ENCODE measurements around the gene COG5. TPM values are rescaled to one million over a fixed set of nuclear protein-coding genes. Genes with fewer than 3 reads are reported as not detected.

COG5 gene
- total and polyA plus RNA-seq, 2 of the 4 experiments (the other 2 are of a cell fraction) = 18.5 to 27.4 TPM

DNA sequence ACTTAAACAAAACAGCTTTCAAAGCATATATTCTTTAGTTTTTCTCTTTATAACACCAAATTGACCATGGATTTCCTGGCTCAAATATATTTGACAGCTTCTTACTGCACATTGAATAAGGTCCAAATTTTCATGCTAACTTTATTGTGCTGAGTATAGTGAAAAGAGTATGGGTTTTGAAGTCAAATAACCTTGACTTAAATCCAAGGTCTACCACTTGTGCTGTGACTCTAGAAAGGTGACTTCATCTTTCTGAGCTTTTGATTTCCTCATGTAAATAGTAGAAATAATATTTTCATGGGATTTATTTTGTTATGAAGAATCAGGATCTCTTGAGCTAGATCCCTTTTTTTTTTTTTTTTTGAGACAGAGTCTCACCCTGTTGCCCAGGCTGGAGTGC is 233.2 kb downstream of the COG5 start:
- Histone ChIP-seq H2AFZ (replicated peaks; ENCODE audit: low read length, poor library complexity) (no peak overlapping the region), H3K56ac (ENCODE audit: extremely low read depth, insufficient read depth, low read length) (no peak overlapping the region), H4K5ac (ENCODE audit: low read depth, low read length) (no peak overlapping the region), H4K8ac (ENCODE audit: low read depth in 2 of 2, low read length in 2 of 2) (no peak overlapping the region), H2BK20ac (ENCODE audit: low read depth, low read length) (no peak overlapping the region), H3K18ac (ENCODE audit: low read depth, low read length) (no peak overlapping the region), H3K27me3 (ENCODE audit: control insufficient read depth, insufficient read depth, low read length) (no peaks in the 10 kb centered on the region), H2BK120ac (ENCODE audit: low read depth, low read length) (no peak overlapping the region), H3K4me1 (ENCODE audit: control insufficient read depth, insufficient read depth, low read length) (no peaks in the 10 kb centered on the region), H3K9me1 (ENCODE audit: insufficient read depth, low read length) (no peaks in the 10 kb centered on the region), H2BK15ac (ENCODE audit: low read depth, low read length) (no peak overlapping the region), H3K4me3 (ENCODE audit: insufficient read depth, low read depth, low read length) (no peak overlapping the region), H4K20me1 (ENCODE audit: insufficient read depth, low read length) (no peaks in the 10 kb centered on the region), H2AK5ac (ENCODE audit: low read depth, low read length) (no peak overlapping the region), H3K4ac (ENCODE audit: low read depth, low read length) (no peak overlapping the region), H2BK5ac (ENCODE audit: low read depth, low read length, poor library complexity, severe bottlenecking) (no peak overlapping the region), H3K23ac (ENCODE audit: low read depth, low read length) (no peak overlapping the region), H2AK9ac (replicated peaks; ENCODE audit: low read depth, low read length, poor library complexity) (no peak overlapping the region), H3K27ac (ENCODE audit: insufficient read depth, low read length) (no peak overlapping the region), H3K9ac (ENCODE audit: low read depth, low read length) (no peak overlapping the region), H3K36me3 (ENCODE audit: control insufficient read depth, insufficient read depth, low read length) (no peaks in the 10 kb centered on the region), H3K14ac (replicated peaks; ENCODE audit: low read depth, low read length) (no peak overlapping the region), H3K79me1 (ENCODE audit: low read depth in 1 of 2, low read length in 2 of 2) (no peaks in the 10 kb centered on the region; a peak in 2 of 4 replicates), H3K4me2 (ENCODE audit: low read depth, low read length) (no peak overlapping the region), H4K91ac (ENCODE audit: insufficient read depth, low read depth, low read length) (no peak overlapping the region), H3K9me3 (ENCODE audit: control insufficient read depth, insufficient read depth, low read length) (no peaks in the 10 kb centered on the region)
- ChIA-PET CTCF (no interaction called here), POLR2A (ENCODE audit: unreplicated experiment) (no interaction called here)
- no TSS peak for BruUV-seq (replicated peaks)
- ATAC-seq (ENCODE audit: low read depth) = no peak
- in situ Hi-C loops (cut with MboI; ENCODE audit: low sequenced_read_pairs) = no loop called here
- dilution Hi-C loops (cut with HindIII; ENCODE audit: low sequenced_read_pairs, unreplicated experiment) = no loop called here
- no peak for DNase-seq
- intact Hi-C loops (cut with micrococcal nuclease) = no loop called here
- TF ChIP-seq NFE2L2 (IDR thresholded peaks at IDR 0.05; ENCODE audit: low read depth, low read length) (no peak), CEBPB (IDR thresholded peaks at IDR 0.05; ENCODE audit: low read depth, low read length) (no peak), SMC3 (IDR thresholded peaks at IDR 0.05; ENCODE audit: low read depth, low read length) (no peak), BHLHE40 (IDR thresholded peaks at IDR 0.05; ENCODE audit: low read depth, low read length) (no peak), CHD1 (IDR thresholded peaks at IDR 0.05; ENCODE audit: low read depth, low read length) (no peak), RAD21 (IDR thresholded peaks at IDR 0.05; ENCODE audit: low read length) (no peak), FOS (IDR thresholded peaks at IDR 0.05; ENCODE audit: low read depth, low read length) (no peak), MXI1 (IDR thresholded peaks at IDR 0.05; ENCODE audit: borderline replicate concordance, low read depth, low read length) (no peak), CTCF (conservative IDR thresholded peaks at IDR 0.05; ENCODE audit: low read depth, low read length) (no peak), POLR2A (IDR thresholded peaks at IDR 0.05; ENCODE audit: low read depth, low read length) (no peak), RFX5 (IDR thresholded peaks at IDR 0.05; ENCODE audit: low read depth, low read length) (no peak), RCOR1 (IDR thresholded peaks at IDR 0.05; ENCODE audit: insufficient replicate concordance, low read length) (no peak), MAFK (IDR thresholded peaks at IDR 0.05; ENCODE audit: low read depth, low read length) (no peak), MAZ (IDR thresholded peaks at IDR 0.05; ENCODE audit: borderline replicate concordance, low read depth, low read length) (no peak)
- TF ChIP-seq, protein P1, sequence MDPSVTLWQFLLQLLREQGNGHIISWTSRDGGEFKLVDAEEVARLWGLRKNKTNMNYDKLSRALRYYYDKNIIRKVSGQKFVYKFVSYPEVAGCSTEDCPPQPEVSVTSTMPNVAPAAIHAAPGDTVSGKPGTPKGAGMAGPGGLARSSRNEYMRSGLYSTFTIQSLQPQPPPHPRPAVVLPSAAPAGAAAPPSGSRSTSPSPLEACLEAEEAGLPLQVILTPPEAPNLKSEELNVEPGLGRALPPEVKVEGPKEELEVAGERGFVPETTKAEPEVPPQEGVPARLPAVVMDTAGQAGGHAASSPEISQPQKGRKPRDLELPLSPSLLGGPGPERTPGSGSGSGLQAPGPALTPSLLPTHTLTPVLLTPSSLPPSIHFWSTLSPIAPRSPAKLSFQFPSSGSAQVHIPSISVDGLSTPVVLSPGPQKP (IDR thresholded peaks at IDR 0.05; ENCODE audit: borderline replicate concordance, low read depth, low read length) = no peak
- TF ChIP-seq, protein P2, sequence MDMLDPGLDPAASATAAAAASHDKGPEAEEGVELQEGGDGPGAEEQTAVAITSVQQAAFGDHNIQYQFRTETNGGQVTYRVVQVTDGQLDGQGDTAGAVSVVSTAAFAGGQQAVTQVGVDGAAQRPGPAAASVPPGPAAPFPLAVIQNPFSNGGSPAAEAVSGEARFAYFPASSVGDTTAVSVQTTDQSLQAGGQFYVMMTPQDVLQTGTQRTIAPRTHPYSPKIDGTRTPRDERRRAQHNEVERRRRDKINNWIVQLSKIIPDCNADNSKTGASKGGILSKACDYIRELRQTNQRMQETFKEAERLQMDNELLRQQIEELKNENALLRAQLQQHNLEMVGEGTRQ (IDR thresholded peaks at IDR 0.05; ENCODE audit: low read depth, low read length) = no peak

Measured in IMR-90 (cell line).